ENCODE measurements around the gene ANKFN1.

Gene ANKFN1

DNA sequence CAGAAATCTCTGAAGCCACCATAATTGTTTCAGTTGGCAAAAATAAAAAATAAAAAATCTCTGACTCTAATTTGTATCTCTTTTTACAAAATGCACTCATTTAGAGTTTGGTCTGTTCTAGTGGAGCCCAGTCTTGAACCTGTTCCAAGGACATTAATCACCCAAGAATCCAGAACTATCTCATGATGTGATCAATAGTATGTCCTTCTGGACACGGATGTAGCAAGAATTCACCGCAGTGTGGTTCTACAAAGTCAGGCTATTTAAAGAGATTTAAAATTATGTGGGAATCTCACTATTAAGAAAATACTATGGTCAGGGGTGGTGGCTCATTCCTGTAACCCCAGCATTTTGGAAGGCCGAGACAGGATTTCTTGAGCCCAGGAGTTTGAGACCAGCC is 21.8 kb upstream of the ANKFN1 start:
- Mint-ChIP-seq H3K4me1 (ENCODE audit: low read depth) (no peaks in the 10 kb centered on the region), H3K27me3 (no peaks in the 10 kb centered on the region), H3K9me3 (ENCODE audit: low read depth) (no peaks in the 10 kb centered on the region), H3K36me3 (no peaks in the 10 kb centered on the region), H3K4me3 (no peak overlapping the region), H3K27ac (no peak overlapping the region)

DNA sequence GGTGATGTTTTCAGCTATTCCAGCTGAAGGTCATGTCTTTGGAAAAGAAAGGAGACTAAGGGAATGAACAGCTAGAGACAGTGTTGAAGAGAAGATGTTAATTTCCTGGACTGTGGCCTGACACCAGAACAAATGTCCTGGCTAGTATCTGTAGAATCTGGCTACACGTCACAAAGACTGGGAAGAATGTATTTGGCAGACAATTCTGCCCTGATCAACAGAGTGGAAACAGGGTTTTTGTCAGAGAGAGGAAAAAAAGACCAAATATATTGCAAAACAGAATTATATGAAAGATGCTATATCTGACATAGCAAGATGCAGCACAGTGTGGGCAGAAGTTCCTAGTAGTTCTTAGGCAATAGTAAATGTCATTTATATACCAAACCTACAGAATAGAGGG is 17.0 kb upstream of the ANKFN1 start:
- Mint-ChIP-seq H3K36me3 (no peaks in the 10 kb centered on the region), H3K4me3 (no peak overlapping the region), H3K27me3 (no peaks in the 10 kb centered on the region), H3K27ac (no peak overlapping the region), H3K4me1 (ENCODE audit: low read depth) (no peaks in the 10 kb centered on the region), H3K9me3 (ENCODE audit: low read depth) (no peaks in the 10 kb centered on the region)

DNA sequence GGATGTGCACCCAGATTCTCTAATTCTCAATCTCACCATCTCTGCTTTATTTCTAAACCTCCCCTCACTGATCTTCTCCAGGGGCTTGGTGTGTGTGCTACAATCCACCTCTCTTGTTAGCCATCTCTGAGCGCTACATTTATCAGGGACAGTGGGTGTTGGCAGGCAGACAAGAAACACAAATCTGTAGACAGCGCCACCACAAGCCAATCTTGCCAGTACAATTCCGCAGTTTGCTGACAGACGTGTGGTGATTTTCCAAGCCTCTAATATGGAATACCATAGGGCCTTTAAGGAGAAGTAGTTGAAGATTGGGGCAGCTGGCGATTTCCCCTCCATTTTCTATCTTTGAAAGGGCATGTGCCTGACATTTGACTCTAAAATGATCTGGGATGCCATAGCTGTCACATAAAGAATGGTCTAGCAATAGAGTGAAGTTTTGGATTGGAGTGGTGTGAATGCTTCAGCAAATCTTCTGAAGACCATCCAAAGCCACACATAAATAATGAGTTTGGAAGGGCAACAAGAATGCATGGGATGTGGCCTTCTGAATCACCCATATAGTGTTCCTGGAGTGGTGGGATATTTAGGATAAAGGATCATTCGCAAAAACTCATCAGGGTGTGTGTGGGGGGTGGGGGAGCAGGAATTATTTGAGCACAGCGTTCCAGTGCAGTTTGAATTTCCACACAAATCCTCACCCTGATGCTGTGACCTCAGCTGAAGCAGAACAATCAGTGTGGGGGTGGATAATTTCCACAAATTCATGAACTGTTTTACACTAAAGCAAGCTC is 12.0 kb upstream of the ANKFN1 start:
- Mint-ChIP-seq H3K4me3 (no peak overlapping the region), H3K9me3 (ENCODE audit: low read depth) (no peaks in the 10 kb centered on the region), H3K27ac (no peak overlapping the region), H3K27me3 (no peaks in the 10 kb centered on the region), H3K36me3 (no peaks in the 10 kb centered on the region), H3K4me1 (ENCODE audit: low read depth) (no peaks in the 10 kb centered on the region)

DNA sequence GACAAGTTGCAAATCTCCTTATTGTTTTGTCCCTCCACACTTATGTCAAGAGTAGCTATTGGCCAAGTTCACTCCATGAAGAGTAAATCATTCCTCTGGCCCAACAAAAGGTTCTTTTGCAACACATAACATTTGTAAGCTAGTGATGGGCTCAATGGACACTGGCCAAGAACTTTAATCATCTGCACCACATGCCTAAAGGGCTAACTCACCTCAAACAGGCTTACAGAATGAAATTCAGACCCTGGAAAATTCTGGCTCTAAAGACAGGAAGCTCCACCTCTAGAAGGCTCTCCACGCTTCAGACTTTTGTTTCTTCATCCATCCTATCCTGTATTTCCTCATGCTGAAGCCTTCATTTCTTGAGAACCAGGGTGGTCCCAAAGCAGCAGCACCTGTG is 10.9 kb upstream of the ANKFN1 start:
- H3K27ac Mint-ChIP-seq: no peak overlapping the region
- no peaks in the 10 kb centered on the region for H3K9me3 Mint-ChIP-seq (ENCODE audit: low read depth)
- H3K27me3 Mint-ChIP-seq: no peaks in the 10 kb centered on the region
- no peak overlapping the region for H3K4me3 Mint-ChIP-seq
- no peaks in the 10 kb centered on the region for H3K4me1 Mint-ChIP-seq (ENCODE audit: low read depth)
- H3K36me3 Mint-ChIP-seq: no peaks in the 10 kb centered on the region

DNA sequence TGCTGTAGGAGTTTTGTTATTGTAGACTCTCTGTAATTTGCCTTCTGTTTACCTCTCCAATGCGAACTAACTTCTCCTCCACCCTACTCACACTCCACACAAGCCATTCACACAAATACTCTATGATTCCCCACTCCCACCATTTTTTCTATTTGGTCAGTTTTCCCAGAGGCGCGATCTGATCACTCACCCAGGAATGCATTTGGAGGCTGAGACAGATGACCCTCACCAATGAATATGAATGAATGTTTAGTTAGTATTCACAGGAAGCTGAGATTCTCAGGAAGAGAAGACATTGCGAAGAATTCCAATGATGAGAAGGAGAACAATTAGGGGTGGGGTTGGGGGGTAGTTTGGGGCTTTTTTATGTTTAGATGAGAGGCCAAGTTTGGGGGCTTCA is 10.5 kb upstream of the ANKFN1 start:
- no peak overlapping the region for H3K4me3 Mint-ChIP-seq
- H3K36me3 Mint-ChIP-seq: no peaks in the 10 kb centered on the region
- no peaks in the 10 kb centered on the region for H3K27me3 Mint-ChIP-seq
- no peaks in the 10 kb centered on the region for H3K4me1 Mint-ChIP-seq (ENCODE audit: low read depth)
- H3K27ac Mint-ChIP-seq: no peak overlapping the region
- H3K9me3 Mint-ChIP-seq (ENCODE audit: low read depth): no peaks in the 10 kb centered on the region

DNA sequence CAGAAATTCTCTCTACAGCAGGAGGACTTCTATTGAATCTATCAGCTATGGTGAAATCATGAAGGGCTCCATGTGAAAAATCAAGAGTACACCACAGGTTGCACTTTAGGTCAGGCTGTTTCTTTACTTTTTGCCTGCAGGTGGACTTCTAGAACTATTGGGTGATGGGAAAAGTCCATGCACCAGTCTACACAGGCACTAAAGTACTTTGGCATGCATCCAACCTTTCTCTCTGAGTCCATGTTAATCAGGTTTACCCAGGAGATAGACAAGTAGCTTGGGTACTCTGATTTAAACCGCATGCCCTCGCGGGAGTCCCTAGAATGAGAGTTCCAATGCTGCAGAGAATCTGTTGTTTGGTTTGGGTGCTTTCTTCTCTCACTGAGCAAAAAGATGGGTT is 9.1 kb upstream of the ANKFN1 start:
- Mint-ChIP-seq H3K36me3 (no peaks in the 10 kb centered on the region), H3K4me1 (ENCODE audit: low read depth) (no peaks in the 10 kb centered on the region), H3K27ac (no peak overlapping the region), H3K4me3 (no peak overlapping the region), H3K9me3 (ENCODE audit: low read depth) (no peaks in the 10 kb centered on the region), H3K27me3 (no peaks in the 10 kb centered on the region)

DNA sequence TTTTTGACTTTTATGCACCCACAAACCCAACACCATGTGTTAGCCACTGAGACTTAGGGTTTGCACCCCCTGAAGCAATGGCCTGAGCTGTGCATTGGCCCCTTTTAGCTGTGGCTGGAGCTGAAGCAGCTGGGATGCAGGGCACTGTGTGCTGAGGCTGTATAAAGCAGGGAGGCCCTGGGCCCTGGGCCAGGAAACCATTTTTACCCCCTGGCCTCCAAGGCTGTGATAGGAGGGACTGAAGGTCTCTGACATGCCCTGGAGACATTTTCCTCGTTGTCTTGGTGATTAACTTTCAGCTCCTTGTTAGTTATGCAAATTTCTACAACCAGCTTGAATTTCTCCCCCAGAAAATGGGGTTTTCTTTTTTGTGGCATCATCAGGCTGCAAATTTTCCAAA is 6.7 kb upstream of the ANKFN1 start:
- no peaks in the 10 kb centered on the region for H3K36me3 Mint-ChIP-seq
- H3K9me3 Mint-ChIP-seq (ENCODE audit: low read depth): no peaks in the 10 kb centered on the region
- no peak overlapping the region for H3K27ac Mint-ChIP-seq
- H3K4me1 Mint-ChIP-seq (ENCODE audit: low read depth): no peaks in the 10 kb centered on the region
- no peaks in the 10 kb centered on the region for H3K27me3 Mint-ChIP-seq
- no peak overlapping the region for H3K4me3 Mint-ChIP-seq

DNA sequence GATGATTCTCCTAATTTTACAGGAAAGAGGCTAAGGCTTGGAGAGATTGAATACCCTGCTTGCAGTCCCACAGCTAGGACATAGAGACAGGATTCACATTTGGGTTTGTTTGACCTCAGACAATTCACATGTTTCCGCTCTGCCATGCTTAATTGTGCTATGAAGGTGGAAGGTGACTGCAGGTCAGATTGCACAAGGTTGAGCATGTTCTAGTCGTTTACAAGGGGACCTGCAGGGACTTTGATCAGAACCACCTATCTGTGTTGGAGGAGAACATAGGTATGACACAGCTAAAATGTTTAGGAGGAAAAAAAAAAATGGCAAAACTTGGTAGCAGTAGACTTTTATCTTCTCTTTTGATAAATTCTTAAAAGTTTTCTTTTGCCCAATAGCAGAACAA is 4.9 kb upstream of the ANKFN1 start:
- H3K27ac Mint-ChIP-seq: no peak overlapping the region
- H3K27me3 Mint-ChIP-seq: no peaks in the 10 kb centered on the region
- no peak overlapping the region for H3K4me3 Mint-ChIP-seq
- H3K9me3 Mint-ChIP-seq (ENCODE audit: low read depth): no peaks in the 10 kb centered on the region
- H3K4me1 Mint-ChIP-seq (ENCODE audit: low read depth): no peaks in the 10 kb centered on the region
- no peaks in the 10 kb centered on the region for H3K36me3 Mint-ChIP-seq

DNA sequence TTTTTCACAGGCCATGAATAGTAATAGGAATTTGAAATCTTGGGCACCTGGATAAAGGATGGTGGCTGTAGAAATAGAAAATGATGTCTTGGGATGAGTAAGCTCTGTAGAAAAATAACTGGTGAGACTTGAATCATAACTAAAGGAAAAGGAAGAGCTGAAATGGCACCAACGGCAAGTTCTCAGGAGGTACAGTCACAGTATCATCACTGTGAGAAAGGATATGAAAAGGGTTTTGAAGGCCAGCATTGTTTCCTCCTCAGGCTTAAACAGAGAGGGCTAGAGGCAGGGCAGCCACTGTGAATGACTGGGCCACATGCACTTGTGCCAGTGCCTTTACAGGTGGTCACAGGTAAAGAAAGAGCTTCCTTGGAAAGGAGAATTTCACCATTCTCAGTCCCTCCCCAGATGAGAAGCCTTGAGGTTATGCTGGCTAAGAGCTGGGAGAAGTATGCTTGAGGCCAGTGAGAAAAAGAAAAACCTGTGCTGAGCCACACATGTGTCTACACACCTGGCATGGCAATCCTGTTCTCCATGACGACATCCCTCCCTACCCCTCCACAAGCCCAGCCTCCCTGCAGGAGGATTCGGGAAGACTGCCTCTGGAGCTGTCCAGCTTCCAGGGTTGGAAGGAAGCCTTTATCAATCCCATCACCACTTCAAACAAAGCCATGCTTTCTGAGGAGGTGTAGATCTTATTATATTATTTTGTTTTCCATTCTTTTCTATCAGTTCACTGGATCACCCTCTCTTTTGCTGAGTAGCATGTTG is 3.8 kb upstream of the ANKFN1 start:
- H3K4me1 Mint-ChIP-seq (ENCODE audit: low read depth): no peaks in the 10 kb centered on the region
- H3K4me3 Mint-ChIP-seq: no peak overlapping the region
- no peaks in the 10 kb centered on the region for H3K27me3 Mint-ChIP-seq
- H3K9me3 Mint-ChIP-seq (ENCODE audit: low read depth): no peaks in the 10 kb centered on the region
- H3K36me3 Mint-ChIP-seq: no peaks in the 10 kb centered on the region
- H3K27ac Mint-ChIP-seq: no peak overlapping the region

DNA sequence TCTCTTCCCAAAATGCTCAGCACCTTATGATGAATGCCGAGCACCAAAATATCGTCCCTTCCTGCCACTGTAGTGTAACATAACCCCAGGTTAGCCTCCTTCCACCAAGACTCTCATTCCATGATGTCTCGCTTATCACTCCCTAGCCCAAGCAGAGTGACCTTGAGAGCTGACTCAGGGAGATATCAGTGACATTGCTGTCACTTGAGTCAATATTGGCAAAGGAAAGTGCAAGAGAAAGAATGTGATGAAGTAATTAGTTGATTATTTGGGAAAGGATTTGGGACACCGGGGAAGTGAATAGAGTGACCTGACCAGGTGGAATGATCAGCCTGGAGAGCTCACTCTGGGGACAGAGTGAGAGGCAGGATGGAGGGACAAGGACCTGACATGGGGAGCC is 2.6 kb upstream of the ANKFN1 start:
- H3K27ac Mint-ChIP-seq: no peak overlapping the region
- H3K27me3 Mint-ChIP-seq: no peaks in the 10 kb centered on the region
- no peaks in the 10 kb centered on the region for H3K36me3 Mint-ChIP-seq
- no peaks in the 10 kb centered on the region for H3K9me3 Mint-ChIP-seq (ENCODE audit: low read depth)
- H3K4me1 Mint-ChIP-seq (ENCODE audit: low read depth): no peaks in the 10 kb centered on the region
- no peak overlapping the region for H3K4me3 Mint-ChIP-seq

DNA sequence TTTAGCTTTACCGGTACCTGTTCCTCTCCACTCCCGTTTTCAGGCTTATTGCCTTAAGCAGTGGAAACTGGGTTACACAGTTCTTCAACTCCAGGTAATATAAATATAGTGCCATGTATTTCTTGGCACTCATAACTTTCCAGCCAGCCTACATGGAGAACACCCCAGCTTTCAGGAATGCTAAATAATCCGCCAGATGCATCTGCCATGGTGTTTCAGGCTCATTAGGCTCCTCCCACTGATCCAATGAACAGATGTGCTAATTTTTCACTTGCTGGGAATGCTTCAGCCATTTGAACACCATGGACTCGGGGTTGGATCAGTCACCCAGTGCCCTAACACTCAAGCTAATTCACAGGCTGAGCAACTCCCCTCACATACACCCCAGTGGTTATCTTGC is 4.6 kb downstream of the ANKFN1 start:
- Mint-ChIP-seq H3K4me1 (ENCODE audit: low read depth) (no peaks in the 10 kb centered on the region), H3K27ac (no peak overlapping the region), H3K36me3 (no peaks in the 10 kb centered on the region), H3K27me3 (peaks cover 3% of the 10 kb centered on the region), H3K9me3 (ENCODE audit: low read depth) (no peaks in the 10 kb centered on the region), H3K4me3 (no peak overlapping the region)

DNA sequence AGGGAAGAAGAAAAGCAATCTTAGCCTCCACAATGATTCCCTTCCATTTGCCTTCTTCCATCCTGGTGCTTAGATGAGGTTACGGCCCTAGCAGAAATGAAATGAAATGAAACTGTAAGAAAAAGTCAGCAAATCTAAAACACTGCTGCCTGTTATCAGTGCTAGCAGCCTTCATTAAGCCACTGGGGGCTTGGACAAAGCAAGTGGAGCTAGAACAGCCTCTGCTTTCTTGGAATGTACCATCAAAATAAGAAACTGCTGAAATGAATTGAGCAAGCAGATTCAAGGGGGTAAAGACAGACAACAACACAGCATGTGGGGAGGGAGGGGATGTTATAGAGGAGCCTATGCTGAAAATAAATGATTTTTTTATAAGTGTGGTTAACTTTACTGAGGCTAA is 5.1 kb downstream of the ANKFN1 start:
- Mint-ChIP-seq H3K27ac (no peak overlapping the region), H3K36me3 (no peaks in the 10 kb centered on the region), H3K27me3 (peaks cover 3% of the 10 kb centered on the region), H3K4me1 (ENCODE audit: low read depth) (no peaks in the 10 kb centered on the region), H3K9me3 (ENCODE audit: low read depth) (no peaks in the 10 kb centered on the region), H3K4me3 (no peak overlapping the region)

DNA sequence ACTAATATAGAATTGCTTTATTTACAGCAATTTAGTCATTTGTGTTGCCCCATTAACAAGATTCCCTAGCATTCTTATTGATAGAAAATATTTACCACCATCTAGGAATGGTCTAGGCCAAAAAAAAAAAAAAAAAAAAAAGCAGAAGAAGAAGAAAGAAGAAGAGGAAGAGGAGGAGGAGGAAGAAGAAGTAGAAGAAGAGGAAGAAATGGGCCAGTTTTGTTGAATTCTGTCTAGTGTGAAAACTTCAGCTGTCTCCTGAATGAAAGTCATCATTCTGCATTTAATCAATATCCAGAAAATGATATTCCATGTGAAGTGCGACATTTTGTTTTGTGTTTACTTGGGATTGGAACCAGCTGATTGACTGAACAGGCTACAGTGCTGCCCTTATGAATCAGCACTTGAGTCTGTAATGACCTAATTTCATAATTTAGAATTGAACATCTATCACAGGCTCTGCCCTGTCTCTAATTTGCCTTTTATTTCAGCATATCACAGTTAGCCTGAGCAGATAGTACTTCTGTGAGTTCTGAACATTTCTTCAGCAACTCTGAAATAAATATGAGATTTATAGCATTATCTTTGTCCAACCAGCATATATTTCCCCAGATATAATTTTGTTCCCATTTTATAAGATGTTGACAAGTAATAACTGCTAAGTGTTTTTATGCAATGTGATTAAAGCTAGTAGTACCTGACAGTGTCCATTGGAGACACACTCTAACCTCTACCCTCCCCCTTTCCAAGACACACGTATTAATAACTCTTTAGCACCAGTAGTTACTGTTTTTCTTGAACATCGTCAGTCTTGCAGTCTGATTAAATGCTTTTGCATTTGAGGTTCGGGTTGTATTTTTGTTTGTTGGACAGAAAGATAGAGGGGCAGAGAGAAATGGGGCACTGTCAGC is 5.9 kb downstream of the ANKFN1 start:
- no peaks in the 10 kb centered on the region for H3K9me3 Mint-ChIP-seq (ENCODE audit: low read depth)
- no peaks in the 10 kb centered on the region for H3K4me1 Mint-ChIP-seq (ENCODE audit: low read depth)
- peaks cover 3% of the 10 kb centered on the region for H3K27me3 Mint-ChIP-seq
- no peak overlapping the region for H3K4me3 Mint-ChIP-seq
- H3K36me3 Mint-ChIP-seq: no peaks in the 10 kb centered on the region
- H3K27ac Mint-ChIP-seq: no peak overlapping the region

DNA sequence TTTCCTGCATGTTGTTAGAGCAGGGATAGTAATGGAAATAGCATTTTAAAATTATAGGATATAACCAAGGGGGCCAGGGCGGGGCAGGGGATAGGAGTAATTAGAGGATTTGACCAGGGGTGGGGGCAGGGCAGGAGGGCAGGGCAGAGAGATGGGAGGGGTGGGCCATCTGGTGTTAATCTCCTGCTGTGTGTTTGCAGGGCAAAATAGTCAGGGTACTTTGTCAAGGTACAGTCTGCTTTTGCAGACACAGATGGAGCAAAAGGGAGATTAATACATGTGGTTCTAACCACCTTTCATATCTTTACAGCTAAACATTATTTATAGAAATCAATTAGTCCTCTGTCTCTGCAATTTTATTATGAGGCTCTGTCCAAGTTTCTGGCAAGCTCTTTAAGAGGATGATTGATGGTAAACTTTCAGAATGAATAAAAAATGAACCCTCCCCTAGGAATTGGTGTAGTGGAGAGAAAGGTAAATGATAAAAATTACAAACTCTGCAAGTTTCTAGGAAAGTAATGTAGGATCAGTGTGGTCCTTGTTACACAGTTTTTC is 6.6 kb downstream of the ANKFN1 start:
- Mint-ChIP-seq H3K4me3 (no peak overlapping the region), H3K27ac (no peak overlapping the region), H3K27me3 (peaks cover 3% of the 10 kb centered on the region), H3K4me1 (ENCODE audit: low read depth) (no peaks in the 10 kb centered on the region), H3K36me3 (no peaks in the 10 kb centered on the region), H3K9me3 (ENCODE audit: low read depth) (no peaks in the 10 kb centered on the region)

DNA sequence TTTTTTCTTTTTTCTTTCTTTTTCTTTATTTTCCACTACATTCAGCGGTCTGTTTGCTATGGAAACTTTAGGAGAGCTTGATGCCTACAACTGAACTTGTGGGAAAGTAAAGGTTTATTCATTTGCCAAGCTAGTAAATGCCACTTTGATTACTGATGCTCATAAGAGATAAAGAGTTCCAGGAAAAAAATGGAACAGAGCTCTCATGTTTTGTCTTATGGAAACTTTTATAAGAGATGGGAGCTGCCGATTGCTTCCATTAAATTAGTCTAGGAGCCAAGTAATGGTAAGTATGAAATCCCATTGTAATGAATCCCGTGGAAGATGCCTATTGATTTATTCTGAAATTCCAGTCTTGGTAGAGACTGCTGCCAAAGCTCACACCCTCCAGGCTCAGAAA is 7.1 kb downstream of the ANKFN1 start:
- Mint-ChIP-seq H3K27me3 (peaks cover 3% of the 10 kb centered on the region), H3K36me3 (no peaks in the 10 kb centered on the region), H3K4me1 (ENCODE audit: low read depth) (no peaks in the 10 kb centered on the region), H3K27ac (no peak overlapping the region), H3K4me3 (no peak overlapping the region), H3K9me3 (ENCODE audit: low read depth) (no peaks in the 10 kb centered on the region)

All from activated naive CD8-positive, alpha-beta T cell (primary cell).